Gastrocnemius medialis (tissue), 4 donors: ENCODE data around the gene NRG3.

ENCODE experiments used
- CTCF ChIP-seq, 5 experiments: fragments of 450-650 bp in 3 of 5; fragments of 200-600 bp in 2 of 5; sonication (generic) in 2 of 5; IDR thresholded peaks in 4 of 5; conservative IDR thresholded peaks in 1 of 5; 1 replicate in 4 of 5; 2 replicates in 1 of 5; pipeline ENCODE4 v1.5.1; 2016 to 2019; ENCODE audit warnings: antibody characterized with exemption in 5 of 5, mild to moderate bottlenecking in 3 of 5, moderate library complexity in 3 of 5
- POLR2A ChIP-seq, 2 donors: fragments of 450-650 bp; IDR thresholded peaks; one replicate each; pipeline ENCODE4 v1.6.1; 2017; ENCODE audit warnings: antibody characterized with exemption in 2 of 2, mild to moderate bottlenecking in 2 of 2, moderate library complexity in 2 of 2

GRCh38 chr10:81894616-81895015, 19.6 kb downstream of the NRG3 start:
- TF ChIP-seq CTCF (IDR thresholded peaks at IDR 0.05 in 4 of 5, conservative IDR thresholded peaks at IDR 0.05 in 1 of 5) (no peak), POLR2A (IDR thresholded peaks at IDR 0.05) (no peak)
